Loucy (cell line): ENCODE results near the gene DPP8.
"Not testable (repeated sequence)": the region's sequence is repeated elsewhere in the genome, so short reads cannot be mapped to it uniquely, and the experiment has no call there.

Experiments
- H2AFZ ChIP-seq: fragments of 200-600 bp; sonication (generic); 2 replicates; pipeline ENCODE4 v1.6.0; 2016; ENCODE audit warnings: antibody characterized with exemption, mild to moderate bottlenecking, low read length, moderate library complexity
- H3F3A ChIP-seq: fragments of 200-600 bp; 2 replicates; pipeline ENCODE4 v1.6.0; 2016; ENCODE audit warnings: antibody characterized with exemption, low read depth, mild to moderate bottlenecking
- H3K27me3 ChIP-seq: fragments of 200-600 bp; sonication (generic); 2 replicates; pipeline ENCODE4 v1.6.1; 2014; ENCODE audit warnings: low read length, mild to moderate bottlenecking; ENCODE audit not compliant: insufficient read depth, poor library complexity, severe bottlenecking
- H3K36me3 ChIP-seq: fragments of 200-600 bp; sonication (generic); 2 replicates; pipeline ENCODE4 v1.6.1; 2016; ENCODE audit warnings: low read length; ENCODE audit not compliant: insufficient read depth
- H3K4me1 ChIP-seq: fragments of 200-600 bp; sonication (generic); 2 replicates; pipeline ENCODE4 v1.5.1; 2014; ENCODE audit warnings: low read length, mild to moderate bottlenecking; ENCODE audit not compliant: insufficient read depth, poor library complexity, severe bottlenecking
- H3K4me2 ChIP-seq: fragments of 200-600 bp; sonication (generic); 2 replicates; pipeline ENCODE4 v1.6.0; 2014; ENCODE audit warnings: antibody characterized with exemption, low read length, low read depth, mild to moderate bottlenecking; ENCODE audit not compliant: poor library complexity, severe bottlenecking
- H3K4me3 ChIP-seq: fragments of 200-600 bp; sonication (generic); 2 replicates; pipeline ENCODE4 v1.5.1; 2014; ENCODE audit warnings: low read length, mild to moderate bottlenecking, mixed read lengths; ENCODE audit not compliant: poor library complexity, severe bottlenecking
- H3K79me2 ChIP-seq: fragments of 200-600 bp; sonication (generic); 2 replicates; pipeline ENCODE4 v1.6.1; 2014; ENCODE audit warnings: low read length; ENCODE audit not compliant: insufficient read depth
- H3K9ac ChIP-seq: fragments of 200-600 bp; sonication (generic); 2 replicates; pipeline ENCODE4 v1.6.0; 2014; ENCODE audit warnings: mild to moderate bottlenecking, low read depth, low read length, moderate library complexity; ENCODE audit not compliant: poor library complexity, severe bottlenecking
- H3K9me2 ChIP-seq: fragments of 200-600 bp; sonication (generic); replicated peaks from 2 replicates; pipeline ENCODE4 v1.6.1; 2016; ENCODE audit warnings: low read depth, low read length, mixed read lengths
- H3K9me3 ChIP-seq: fragments of 200-600 bp; sonication (generic); 2 replicates; pipeline ENCODE4 v1.6.1; 2014; ENCODE audit warnings: mild to moderate bottlenecking, antibody characterized with exemption, low read length, low read depth; ENCODE audit not compliant: insufficient read depth
- H4K20me1 ChIP-seq: fragments of 200-600 bp; sonication (generic); 2 replicates; pipeline ENCODE4 v1.6.0; 2014; ENCODE audit warnings: antibody characterized with exemption, low read length, mild to moderate bottlenecking; ENCODE audit not compliant: insufficient read depth, poor library complexity, severe bottlenecking
- EZH2phosphoT487 ChIP-seq: fragments of 200-600 bp; IDR thresholded peaks from 2 replicates; pipeline ENCODE4 v1.6.1; 2018; ENCODE audit warnings: antibody characterized with exemption, mild to moderate bottlenecking, moderate library complexity, borderline replicate concordance
- TF ChIP-seq, protein P1 (sequence below): fragments of 200-600 bp; sonication (generic); conservative IDR thresholded peaks from 2 replicates; pipeline ENCODE4 v1.5.1; 2014; ENCODE audit warnings: mild to moderate bottlenecking, antibody characterized with exemption, low read length

The DPP8 gene

GRCh38 chr15:65553691-65554090 is 36.2 kb upstream of the DPP8 start:
- Histone ChIP-seq H3K4me2 (no peak overlapping the region), H4K20me1 (peaks cover 43% of the 10 kb centered on the region), H2AFZ (no peak overlapping the region), H3K79me2 (peaks cover 53% of the 10 kb centered on the region), H3K4me1 (no peaks in the 10 kb centered on the region), H3K27me3 (no peaks in the 10 kb centered on the region), H3K36me3 (peaks cover 54% of the 10 kb centered on the region; the same call in 1 of the 2 replicates), H3K9ac (no peak overlapping the region), H3K9me2 (no peaks in the 10 kb centered on the region), H3F3A (no peaks in the 10 kb centered on the region), H3K4me3 (no peak overlapping the region), H3K9me3 (no peaks in the 10 kb centered on the region)
- TF ChIP-seq, protein P1, sequence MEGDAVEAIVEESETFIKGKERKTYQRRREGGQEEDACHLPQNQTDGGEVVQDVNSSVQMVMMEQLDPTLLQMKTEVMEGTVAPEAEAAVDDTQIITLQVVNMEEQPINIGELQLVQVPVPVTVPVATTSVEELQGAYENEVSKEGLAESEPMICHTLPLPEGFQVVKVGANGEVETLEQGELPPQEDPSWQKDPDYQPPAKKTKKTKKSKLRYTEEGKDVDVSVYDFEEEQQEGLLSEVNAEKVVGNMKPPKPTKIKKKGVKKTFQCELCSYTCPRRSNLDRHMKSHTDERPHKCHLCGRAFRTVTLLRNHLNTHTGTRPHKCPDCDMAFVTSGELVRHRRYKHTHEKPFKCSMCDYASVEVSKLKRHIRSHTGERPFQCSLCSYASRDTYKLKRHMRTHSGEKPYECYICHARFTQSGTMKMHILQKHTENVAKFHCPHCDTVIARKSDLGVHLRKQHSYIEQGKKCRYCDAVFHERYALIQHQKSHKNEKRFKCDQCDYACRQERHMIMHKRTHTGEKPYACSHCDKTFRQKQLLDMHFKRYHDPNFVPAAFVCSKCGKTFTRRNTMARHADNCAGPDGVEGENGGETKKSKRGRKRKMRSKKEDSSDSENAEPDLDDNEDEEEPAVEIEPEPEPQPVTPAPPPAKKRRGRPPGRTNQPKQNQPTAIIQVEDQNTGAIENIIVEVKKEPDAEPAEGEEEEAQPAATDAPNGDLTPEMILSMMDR: no peak
- no peak for TF ChIP-seq EZH2phosphoT487

- not testable (repeated sequence) for H3K9me3 ChIP-seq, H2AFZ ChIP-seq, H3K9me2 ChIP-seq, H3K27me3 ChIP-seq, H3K4me1 ChIP-seq, H3K9ac ChIP-seq, H3K4me3 ChIP-seq, H3K4me2 ChIP-seq, H3F3A ChIP-seq
- Histone ChIP-seq H3K79me2 (peaks cover 62% of the 10 kb centered on the region), H4K20me1 (peaks cover 51% of the 10 kb centered on the region), H3K36me3 (peaks cover 45% of the 10 kb centered on the region; the same call in 1 of the 2 replicates)
Observed at GRCh38 chr15:65552851-65553250, 35.4 kb upstream of the DPP8 start.

GRCh38 chr15:65551183-65551582 is 33.7 kb upstream of the DPP8 start:
- H3K27me3 ChIP-seq: no peaks in the 10 kb centered on the region
- no peak overlapping the region for H3K4me3 ChIP-seq
- peaks cover 60% of the 10 kb centered on the region for H4K20me1 ChIP-seq
- H3K9me2 ChIP-seq: no peaks in the 10 kb centered on the region
- H3K4me1 ChIP-seq: no peaks in the 10 kb centered on the region
- H2AFZ ChIP-seq: no peak overlapping the region
- no peaks in the 10 kb centered on the region for H3K9me3 ChIP-seq
- TF ChIP-seq EZH2phosphoT487: no peak
- TF ChIP-seq, protein P1: no peak
- H3K9ac ChIP-seq: no peak overlapping the region
- H3F3A ChIP-seq: no peaks in the 10 kb centered on the region
- H3K4me2 ChIP-seq: no peak overlapping the region
- peaks cover 78% of the 10 kb centered on the region for H3K79me2 ChIP-seq
- H3K36me3 ChIP-seq: peaks cover 30% of the 10 kb centered on the region; the same call in 1 of the 2 replicates

DNA sequence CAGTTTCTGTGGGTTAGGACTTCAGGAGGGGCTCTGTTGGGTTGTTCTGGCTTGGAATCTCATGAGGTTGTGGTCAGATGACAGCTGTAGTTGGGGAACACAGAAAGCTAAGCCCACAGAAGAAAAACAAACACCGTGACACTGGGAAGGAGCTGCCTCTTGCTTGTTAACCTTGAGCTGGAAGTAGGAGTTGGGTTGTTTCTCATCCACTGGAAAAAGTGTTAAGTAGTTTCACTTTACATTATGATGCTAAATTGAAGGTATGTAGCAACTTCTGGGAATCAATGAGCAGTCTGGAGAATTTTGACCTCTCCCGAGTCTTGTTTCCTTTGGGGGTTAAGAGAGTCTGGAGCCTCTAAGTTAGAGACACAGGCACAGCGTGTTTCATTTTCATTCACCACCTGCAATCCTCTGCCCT is 33.2 kb upstream of the DPP8 start:
- no peaks in the 10 kb centered on the region for H3K27me3 ChIP-seq
- H3K36me3 ChIP-seq: peaks cover 25% of the 10 kb centered on the region; the same call in 1 of the 2 replicates
- no peak overlapping the region for H3K9ac ChIP-seq
- H3K4me1 ChIP-seq: no peaks in the 10 kb centered on the region
- H3K9me3 ChIP-seq: no peaks in the 10 kb centered on the region
- TF ChIP-seq EZH2phosphoT487: no peak
- TF ChIP-seq, protein P1: no peak
- H4K20me1 ChIP-seq: peaks cover 65% of the 10 kb centered on the region
- H3K79me2 ChIP-seq: peaks cover 81% of the 10 kb centered on the region
- H3K4me2 ChIP-seq: no peak overlapping the region
- H3K4me3 ChIP-seq: no peak overlapping the region
- no peaks in the 10 kb centered on the region for H3K9me2 ChIP-seq
- H3F3A ChIP-seq: no peaks in the 10 kb centered on the region
- no peak overlapping the region for H2AFZ ChIP-seq

GRCh38 chr15:65549288-65549687 is 31.8 kb upstream of the DPP8 start:
- not testable (repeated sequence) for H3K4me3 ChIP-seq

More at GRCh38 chr15:65549288-65549687, 31.8 kb upstream of the DPP8 start:
- not testable (repeated sequence) for H3K27me3 ChIP-seq, H3F3A ChIP-seq, H3K4me1 ChIP-seq, H3K9me3 ChIP-seq, H2AFZ ChIP-seq, H3K9ac ChIP-seq, H3K4me2 ChIP-seq, H3K9me2 ChIP-seq
- Histone ChIP-seq H4K20me1 (peaks cover 75% of the 10 kb centered on the region), H3K79me2 (peaks cover 90% of the 10 kb centered on the region), H3K36me3 (peaks cover 13% of the 10 kb centered on the region; the same call in 1 of the 2 replicates)
